Lower lobe of right lung (tissue), 2 donors: ENCODE measurements around the gene DNAJC9. TPM values are rescaled to one million over a fixed set of nuclear protein-coding genes. Genes with fewer than 3 reads are reported as not detected.

Experiments used
- ATAC-seq, 2 donors: fragments of 200-7000 bp; cut with Tn5 transposase; one replicate each; pipeline ENCODE4 v1.9.1; 2020 to 2022; ENCODE audit warnings: mild to moderate bottlenecking in 2 of 2, moderate library complexity in 2 of 2
- DNase-seq: peaks from one replicate; pipeline ENCODE4 v3.0.0-alpha.2; 2020
- H3K27ac ChIP-seq: fragments of 200-600 bp; one replicate; pipeline ENCODE4 v1.8.0; 2022
- H3K27me3 ChIP-seq: fragments of 200-600 bp; one replicate; pipeline ENCODE4 v1.8.0; 2022; ENCODE audit warnings: low read depth
- H3K36me3 ChIP-seq: fragments of 200-600 bp; one replicate; pipeline ENCODE4 v1.8.0; 2022; ENCODE audit warnings: mild to moderate bottlenecking
- H3K4me1 ChIP-seq: fragments of 200-600 bp; one replicate; pipeline ENCODE4 v1.8.0; 2022
- H3K4me3 ChIP-seq: fragments of 200-600 bp; one replicate; pipeline ENCODE4 v1.8.0; 2022; ENCODE audit warnings: mild to moderate bottlenecking
- H3K9me3 ChIP-seq: fragments of 200-600 bp; one replicate; pipeline ENCODE4 v1.8.0; 2022
- CTCF ChIP-seq: fragments of 200-600 bp; IDR thresholded peaks from one replicate; pipeline ENCODE4 v1.8.0; 2022; ENCODE audit warnings: antibody characterized with exemption, mild to moderate bottlenecking
- intact Hi-C: fragments of 100-400 bp; cut with DNase I; formaldehyde crosslinking; loops from one replicate; pipeline ENCODE4 v1.11.0; 2022
- long read RNA-seq: library from polyadenylated mRNA; unstranded; transcript quantifications from one replicate; pipeline ENCODE4 v2.0.0, GENCODE V29; 2021
- total RNA-seq: library from RNA; stranded (reverse); fragmentation: NEBNext Ultra II Directional; extraction: Animal tissue kit (Norgen Biotek cat#: 25700); gene quantifications from one replicate; pipeline ENCODE4 v1.2.1, GENCODE V29; 2021
- donor health status: DM: no; HTN: yes; CAD: no; lungs with severe emphysema.

Gene DNAJC9
- total RNA-seq, result 13.9 TPM
- long read RNA-seq, transcript DNAJC9-201 (5 exons, 3,032 nt), result major isoform, 29 of 39 reads
- long read RNA-seq, partial matches to known transcripts, result 2 of 39 reads
- long read RNA-seq, other reads (novel, unspliced or antisense), result 8 of 39 reads

- Histone ChIP-seq H3K36me3 (peaks cover 56% of the 10 kb centered on the region), H3K27me3 (no peaks in the 10 kb centered on the region), H3K27ac (peak within 1 kb of the TSS; percentile 87), H3K4me3 (peak within 1 kb of the TSS; percentile 92), H3K9me3 (no peaks in the 10 kb centered on the region), H3K4me1 (peaks cover 43% of the 10 kb centered on the region)
- ATAC-seq (peak; percentile 98 to 99), DNase-seq (peak; percentile 98)
- no peak for TF ChIP-seq CTCF
- intact Hi-C loops, result no loop called here
These were observed at the start of gene DNAJC9 for GRCh38 chr10:73246646-73247508. Gene DNAJC9, minus strand, starts transcription at chr10:73247255. Its CDS starts 66 bp downstream, at chr10:73247189.

- DNase-seq, result no peak
- no peak overlapping the region for H3K4me3 ChIP-seq
- no peak for TF ChIP-seq CTCF
- no peaks in the 10 kb centered on the region for H3K27me3 ChIP-seq
- intact Hi-C loops, result no loop called here
- H3K9me3 ChIP-seq, result no peaks in the 10 kb centered on the region
- ATAC-seq, result no peak
- no peaks in the 10 kb centered on the region for H3K4me1 ChIP-seq
- H3K36me3 ChIP-seq, result no peaks in the 10 kb centered on the region
- no peak overlapping the region for H3K27ac ChIP-seq
These were observed 46.4 kb upstream of the DNAJC9 start for GRCh38 chr10:73293461-73293860.

GRCh38 chr10:73289958-73290357, 42.9 kb upstream of the DNAJC9 start:
- no peaks in the 10 kb centered on the region for H3K9me3 ChIP-seq
- H3K27me3 ChIP-seq, result no peaks in the 10 kb centered on the region
- intact Hi-C loops, result no loop called here

GRCh38 chr10:73287441-73287840, 40.4 kb upstream of the DNAJC9 start:
- H3K36me3 ChIP-seq, result no peaks in the 10 kb centered on the region
- H3K27ac ChIP-seq, result no peak overlapping the region
- no peaks in the 10 kb centered on the region for H3K4me1 ChIP-seq
- ATAC-seq, result no peak
- no peak for DNase-seq
- TF ChIP-seq CTCF, result no peak
- H3K27me3 ChIP-seq, result no peaks in the 10 kb centered on the region
- H3K4me3 ChIP-seq, result no peak overlapping the region
- intact Hi-C loops, result no loop called here
- H3K9me3 ChIP-seq, result no peaks in the 10 kb centered on the region

More at GRCh38 chr10:73289958-73290357, 42.9 kb upstream of the DNAJC9 start:
- Histone ChIP-seq H3K27ac (no peak overlapping the region), H3K4me1 (no peaks in the 10 kb centered on the region), H3K36me3 (no peaks in the 10 kb centered on the region), H3K4me3 (no peak overlapping the region)
- TF ChIP-seq CTCF, result no peak
- ATAC-seq (no peak), DNase-seq (no peak)

GRCh38 chr10:73281097-73281496, 34.0 kb upstream of the DNAJC9 start:
- no peak for TF ChIP-seq CTCF
- H3K27ac ChIP-seq, result no peak overlapping the region
- H3K27me3 ChIP-seq, result no peaks in the 10 kb centered on the region
- no peak overlapping the region for H3K4me3 ChIP-seq
- DNase-seq, result no peak
- intact Hi-C loops, result no loop called here
- H3K9me3 ChIP-seq, result no peaks in the 10 kb centered on the region
- no peaks in the 10 kb centered on the region for H3K4me1 ChIP-seq
- no peak for ATAC-seq
- H3K36me3 ChIP-seq, result no peaks in the 10 kb centered on the region
